HG02970 (cell line): ENCODE results near the gene PGM2.
A peak's percentile ranks its signal among the peaks of the same experiment; 100 is the strongest.

Experiments
- ATAC-seq: cut with Tn5 transposase; IDR thresholded peaks from one replicate; pipeline ENCODE4 v1.9.1; 2021; ENCODE audit warnings: mild to moderate bottlenecking, moderate library complexity, moderate number of reproducible peaks; ENCODE audit not compliant: unreplicated experiment, low FRiP score

The PGM2 gene

DNA sequence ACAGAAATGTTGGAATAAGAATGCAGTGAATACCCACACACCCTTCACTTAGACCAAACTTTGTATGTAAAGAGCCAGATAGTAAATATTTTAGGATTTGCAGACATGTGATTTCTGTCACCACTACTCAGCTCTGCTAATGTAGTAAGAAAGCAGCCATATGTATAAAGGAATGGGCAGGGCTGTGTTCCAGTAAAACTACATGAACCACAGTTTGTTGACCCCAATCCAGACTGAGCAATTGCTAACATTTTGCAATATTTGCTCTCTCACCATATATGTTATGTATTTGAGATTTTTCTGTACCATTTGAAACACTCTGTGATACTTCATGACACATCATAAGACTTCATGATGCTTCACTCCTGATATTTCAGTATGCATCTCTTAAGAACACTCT lies 32.4 kb downstream of the PGM2 start:
- no peak for ATAC-seq

DNA sequence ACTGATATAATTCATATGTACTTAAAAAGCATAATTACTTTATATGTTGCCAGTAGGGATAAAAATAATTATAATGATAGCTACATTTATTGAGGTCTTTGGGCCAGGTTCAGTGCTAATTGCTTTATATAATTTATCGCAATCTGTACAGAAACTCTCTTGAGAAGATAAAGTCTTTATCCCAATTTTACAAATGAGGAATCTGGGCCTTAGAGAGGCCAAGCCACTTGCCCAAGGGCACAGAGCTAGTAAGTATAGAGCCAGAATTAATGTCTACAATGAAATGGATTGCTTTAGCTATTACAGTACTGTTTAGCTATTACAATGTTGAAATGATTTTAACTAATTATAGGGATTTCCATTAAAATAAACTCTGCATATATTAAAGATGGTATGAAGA lies 33.8 kb downstream of the PGM2 start:
- no peak for ATAC-seq

DNA sequence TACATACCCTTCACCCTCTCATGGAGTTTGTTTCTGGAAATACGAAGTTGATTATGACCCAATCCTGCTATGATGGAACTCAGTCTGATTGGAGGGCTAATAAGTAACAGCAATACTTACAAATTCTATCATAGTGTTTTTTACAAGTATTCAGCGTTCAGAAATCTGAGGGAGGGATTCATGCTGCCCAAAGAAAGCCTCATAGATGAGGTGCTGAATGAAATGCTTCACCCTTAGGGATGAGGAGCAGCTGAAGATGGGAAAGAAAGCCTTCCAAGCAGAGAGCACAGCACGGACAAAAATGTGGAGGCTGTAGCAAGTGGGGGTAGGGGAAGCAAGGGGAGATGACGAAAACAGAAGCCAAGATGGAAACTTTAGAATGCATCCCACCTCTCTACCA lies 36.5 kb downstream of the PGM2 start:
- ATAC-seq: no peak

DNA sequence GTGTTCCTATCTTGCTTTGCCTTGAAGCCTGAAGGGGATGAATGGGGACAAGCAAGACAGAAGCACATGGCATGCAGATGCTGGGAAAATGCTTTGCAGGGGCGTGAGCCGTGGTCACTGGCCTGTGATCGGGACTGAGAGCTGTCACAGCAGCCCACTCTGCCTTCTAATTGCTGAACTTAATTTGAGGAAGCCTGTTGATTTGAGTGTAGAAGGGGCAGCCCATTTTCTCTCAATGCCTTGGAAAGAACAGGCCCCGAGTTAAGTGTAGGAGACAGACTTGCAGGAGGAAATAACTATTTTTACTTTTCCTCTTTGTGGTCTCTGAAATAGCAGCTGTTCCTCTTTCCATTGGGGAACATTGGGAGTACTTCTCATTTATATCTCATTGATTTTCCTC lies 38.3 kb downstream of the PGM2 start:
- no peak for ATAC-seq

DNA sequence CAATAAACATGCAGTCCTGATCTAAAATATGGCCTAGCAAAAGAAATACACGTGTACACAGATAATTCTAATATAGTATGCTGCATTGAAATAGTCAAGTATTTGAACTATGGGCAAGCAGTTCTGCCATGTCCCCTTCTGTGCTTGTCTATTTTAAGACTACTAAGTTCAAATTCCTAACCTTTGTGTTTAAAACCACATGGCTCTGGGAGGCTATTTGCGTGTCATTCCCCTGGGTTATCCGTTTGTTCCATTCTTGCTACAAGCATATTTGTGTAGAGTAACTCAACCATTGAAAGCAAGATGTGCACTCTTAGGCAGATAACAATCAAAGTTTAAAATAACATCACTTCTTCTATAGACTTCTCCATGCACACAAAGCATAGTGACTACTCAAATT lies 39.0 kb downstream of the PGM2 start:
- ATAC-seq: no peak

DNA sequence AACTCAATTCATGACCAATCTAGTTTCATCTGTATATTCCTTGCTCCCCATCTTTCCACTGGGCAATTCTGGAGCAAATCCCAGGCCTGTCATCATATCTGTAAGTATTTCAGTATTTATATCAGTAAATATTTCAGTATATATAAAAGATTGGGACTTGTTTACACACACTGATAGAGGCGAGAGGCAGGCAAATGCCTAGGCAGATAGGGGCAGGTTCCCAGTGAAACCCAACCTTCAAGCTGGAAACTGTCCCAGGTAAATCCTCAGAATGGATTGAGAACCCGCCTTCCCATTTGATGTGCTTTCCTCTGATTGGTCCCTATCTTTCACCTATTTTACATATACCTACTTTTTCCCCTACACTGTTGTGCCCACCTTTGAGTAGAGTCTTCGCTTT lies 40.6 kb downstream of the PGM2 start:
- ATAC-seq: no peak

DNA sequence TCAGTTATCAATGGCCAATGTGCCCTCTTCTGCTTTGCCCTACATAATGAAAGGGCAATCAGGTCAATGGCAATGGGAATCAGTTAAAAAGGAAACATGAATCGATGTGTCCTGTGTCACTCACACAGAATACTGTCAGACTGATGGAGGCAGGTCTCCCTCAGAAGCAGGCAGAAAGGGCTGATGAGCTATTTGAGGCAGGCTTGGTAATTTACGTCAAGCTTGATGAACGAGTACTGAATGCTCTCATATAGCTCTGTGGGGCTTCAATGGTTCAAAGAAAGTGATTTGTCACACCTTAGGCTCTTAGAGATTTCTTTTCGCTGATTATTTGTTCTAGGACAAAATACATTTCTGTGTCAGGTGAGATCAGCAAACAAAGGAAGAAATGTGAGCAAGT lies 41.8 kb downstream of the PGM2 start:
- no peak for ATAC-seq

DNA sequence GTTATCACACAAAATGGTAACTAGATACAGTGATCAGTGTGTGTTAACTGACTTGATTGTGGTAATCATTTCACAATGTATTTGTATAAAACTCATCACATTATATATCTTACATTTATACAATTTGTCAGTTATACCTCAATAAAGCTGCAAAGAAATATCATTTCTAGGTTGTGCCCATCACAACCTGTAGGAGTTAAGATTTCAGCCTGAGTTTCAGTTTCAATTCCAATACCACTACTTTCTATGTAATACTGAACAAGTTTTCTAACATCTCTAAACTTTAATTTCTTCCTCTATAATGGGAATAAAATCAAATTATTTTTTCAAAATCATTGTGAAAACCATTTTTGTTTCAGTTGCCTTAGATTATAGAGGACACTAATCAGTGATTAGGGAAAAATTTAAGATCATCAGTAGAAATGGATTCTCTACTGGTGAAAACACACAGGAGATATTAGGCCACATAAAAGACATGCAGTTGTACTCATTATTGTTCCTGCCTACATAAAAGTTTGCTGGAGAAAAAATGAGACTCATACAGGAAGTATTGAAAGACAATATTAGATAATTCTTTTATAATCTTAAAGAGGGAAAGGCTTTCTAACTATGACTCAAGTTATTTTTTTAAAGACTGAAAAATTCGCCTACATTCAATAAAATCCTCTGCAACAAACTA lies 46.0 kb downstream of the PGM2 start:
- ATAC-seq: no peak

DNA sequence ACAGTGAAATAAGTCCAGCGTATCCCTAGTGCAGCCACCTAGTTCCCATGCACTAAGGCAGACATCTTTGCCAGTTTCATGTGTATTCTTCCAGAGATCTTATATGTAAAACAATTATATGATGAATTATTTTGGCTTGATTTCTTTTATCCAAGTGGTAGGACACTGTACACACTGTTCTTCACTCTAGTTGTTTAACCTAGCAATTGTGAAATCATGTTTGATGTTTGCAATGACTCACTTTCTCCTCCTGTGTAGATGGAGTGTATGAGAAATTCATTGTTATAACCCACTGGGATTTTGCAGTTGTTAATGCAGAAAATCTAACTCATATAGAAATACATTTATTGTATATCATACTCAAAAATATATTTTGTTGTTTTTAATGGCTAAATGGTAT lies 46.9 kb downstream of the PGM2 start:
- ATAC-seq: no peak

DNA sequence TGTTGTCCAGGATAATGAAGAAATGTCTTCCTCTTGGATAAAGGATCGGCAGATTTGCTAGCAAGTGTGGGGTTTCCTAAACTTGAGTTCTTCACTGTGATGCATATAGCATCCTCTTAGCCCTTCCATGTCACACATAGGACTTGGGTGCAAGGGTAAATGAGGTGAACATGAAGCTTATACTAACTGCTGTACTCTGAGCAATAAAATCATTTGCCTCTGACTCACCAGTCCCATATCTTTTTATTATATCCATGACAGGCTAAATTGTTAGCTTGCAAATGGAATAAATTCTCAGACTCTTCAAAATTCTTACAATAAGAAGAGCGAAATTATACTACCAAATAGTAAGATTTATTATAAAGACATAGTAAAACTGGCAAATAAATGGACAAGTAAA lies 49.7 kb downstream of the PGM2 start:
- no peak for ATAC-seq

DNA sequence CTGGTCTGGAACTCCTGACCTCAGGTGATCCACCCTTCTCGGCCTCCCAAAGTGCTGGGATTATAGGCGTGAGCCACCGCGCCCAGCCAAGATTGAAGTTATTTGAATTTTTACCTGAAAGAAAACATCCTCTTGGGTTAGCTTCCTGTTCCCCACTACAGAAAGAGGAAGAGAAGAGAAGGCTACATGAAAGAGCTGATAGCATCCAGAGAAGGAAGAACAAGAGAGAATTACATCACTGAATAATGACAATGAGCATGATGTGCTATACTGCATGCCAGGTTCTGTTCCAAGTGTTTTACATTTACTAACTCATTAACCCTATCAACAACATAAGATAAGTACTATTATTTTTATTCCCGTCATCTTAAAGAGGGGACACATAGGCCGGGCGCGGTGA lies 52.9 kb downstream of the PGM2 start:
- no peak for ATAC-seq

DNA sequence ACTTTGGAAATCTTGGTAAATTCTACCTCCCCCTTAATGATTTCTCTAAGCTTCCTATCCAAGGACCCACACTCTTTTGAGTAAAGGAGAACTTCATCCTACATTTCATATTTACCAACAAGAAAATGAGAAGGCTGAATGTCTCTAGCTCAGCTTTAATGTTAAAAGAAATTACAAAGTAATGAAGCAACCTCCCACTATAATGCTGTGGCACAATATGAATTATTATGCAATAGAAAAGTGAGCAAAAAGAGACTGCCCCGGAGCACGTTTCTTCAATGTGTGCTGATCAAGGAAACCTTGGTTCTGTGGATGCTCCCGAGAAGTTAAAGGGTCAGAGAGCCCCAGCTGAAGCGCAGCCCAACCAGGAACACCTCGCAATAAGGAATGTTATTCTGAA lies 55.3 kb downstream of the PGM2 start:
- ATAC-seq: no peak

DNA sequence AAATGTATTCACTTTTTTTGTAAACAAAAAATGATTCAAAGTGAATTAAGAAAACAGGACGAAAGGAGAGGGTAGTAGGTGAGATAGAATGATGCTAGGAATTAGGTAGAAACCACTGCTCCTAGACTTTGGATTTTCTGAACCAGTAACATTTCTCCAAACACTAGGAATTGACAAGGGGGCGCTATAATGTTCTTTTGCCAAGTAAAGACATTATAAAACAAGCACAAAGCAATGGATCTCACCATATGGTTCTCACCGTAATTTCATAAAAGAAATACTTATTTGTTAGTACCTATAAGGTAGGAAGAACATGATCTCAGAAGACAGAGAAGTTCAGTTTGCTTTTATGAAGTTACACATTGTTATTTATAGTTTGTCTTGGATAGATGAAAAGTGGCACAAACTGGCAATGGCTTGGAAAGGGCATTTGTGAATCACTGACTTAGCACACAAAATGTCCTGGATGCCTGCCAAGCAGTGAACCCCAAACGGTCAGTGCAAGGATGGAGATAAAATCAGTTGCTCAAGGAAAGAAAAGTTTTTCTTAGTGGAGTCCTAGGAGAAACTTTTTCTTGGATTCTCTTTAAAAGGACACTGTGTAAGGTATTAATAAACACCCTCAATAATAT lies 56.3 kb downstream of the PGM2 start:
- ATAC-seq: no peak

DNA sequence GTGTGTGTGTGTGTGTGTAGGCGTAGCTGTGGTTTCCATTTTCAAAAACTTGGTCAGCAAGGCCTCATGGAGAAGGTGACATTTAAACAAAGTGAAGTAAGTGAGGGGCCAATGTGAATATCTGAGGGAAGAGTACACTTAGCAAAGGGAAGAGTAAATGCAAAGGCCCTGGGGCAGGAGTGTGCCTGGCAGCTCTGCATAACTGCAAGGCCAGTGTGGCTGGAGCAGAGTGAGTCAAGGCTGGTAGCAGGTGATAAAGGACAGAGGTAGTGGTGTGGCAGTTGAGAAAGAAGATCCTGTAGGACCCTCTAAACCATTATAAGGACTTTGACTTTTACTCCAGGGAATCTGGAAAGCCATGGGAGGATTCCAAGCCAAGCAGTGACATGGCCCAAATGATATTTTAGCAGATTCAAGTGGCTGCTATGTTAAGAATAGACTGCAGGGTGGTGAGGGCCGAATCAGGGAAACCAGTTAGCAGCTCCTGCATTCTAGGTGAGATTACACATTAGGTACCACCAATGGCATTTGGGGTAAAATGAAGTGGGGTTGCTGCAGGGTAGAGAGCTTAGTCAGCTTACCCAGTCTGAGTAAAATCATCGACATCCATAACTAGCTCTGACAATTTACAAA lies 58.5 kb downstream of the PGM2 start:
- ATAC-seq: no peak

DNA sequence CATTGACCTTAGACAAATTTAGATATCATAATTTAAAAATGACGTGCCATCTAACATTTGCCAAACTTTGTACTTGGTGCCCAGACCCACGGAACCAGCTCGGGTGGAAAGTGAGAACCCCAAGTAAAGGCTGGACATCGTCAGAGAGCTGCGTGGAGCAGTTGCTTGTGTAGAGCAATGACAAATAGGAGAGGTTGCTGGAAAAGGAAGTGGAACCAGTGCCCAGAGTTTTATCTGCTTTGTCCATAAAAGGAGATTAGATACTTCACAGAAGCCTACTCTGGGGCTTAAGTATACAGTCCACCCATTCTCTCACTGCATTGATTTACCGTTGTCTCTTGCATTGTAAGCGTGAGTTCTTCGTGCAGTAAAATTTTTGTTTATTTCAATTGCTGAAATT lies 59.0 kb downstream of the PGM2 start:
- no peak for ATAC-seq

DNA sequence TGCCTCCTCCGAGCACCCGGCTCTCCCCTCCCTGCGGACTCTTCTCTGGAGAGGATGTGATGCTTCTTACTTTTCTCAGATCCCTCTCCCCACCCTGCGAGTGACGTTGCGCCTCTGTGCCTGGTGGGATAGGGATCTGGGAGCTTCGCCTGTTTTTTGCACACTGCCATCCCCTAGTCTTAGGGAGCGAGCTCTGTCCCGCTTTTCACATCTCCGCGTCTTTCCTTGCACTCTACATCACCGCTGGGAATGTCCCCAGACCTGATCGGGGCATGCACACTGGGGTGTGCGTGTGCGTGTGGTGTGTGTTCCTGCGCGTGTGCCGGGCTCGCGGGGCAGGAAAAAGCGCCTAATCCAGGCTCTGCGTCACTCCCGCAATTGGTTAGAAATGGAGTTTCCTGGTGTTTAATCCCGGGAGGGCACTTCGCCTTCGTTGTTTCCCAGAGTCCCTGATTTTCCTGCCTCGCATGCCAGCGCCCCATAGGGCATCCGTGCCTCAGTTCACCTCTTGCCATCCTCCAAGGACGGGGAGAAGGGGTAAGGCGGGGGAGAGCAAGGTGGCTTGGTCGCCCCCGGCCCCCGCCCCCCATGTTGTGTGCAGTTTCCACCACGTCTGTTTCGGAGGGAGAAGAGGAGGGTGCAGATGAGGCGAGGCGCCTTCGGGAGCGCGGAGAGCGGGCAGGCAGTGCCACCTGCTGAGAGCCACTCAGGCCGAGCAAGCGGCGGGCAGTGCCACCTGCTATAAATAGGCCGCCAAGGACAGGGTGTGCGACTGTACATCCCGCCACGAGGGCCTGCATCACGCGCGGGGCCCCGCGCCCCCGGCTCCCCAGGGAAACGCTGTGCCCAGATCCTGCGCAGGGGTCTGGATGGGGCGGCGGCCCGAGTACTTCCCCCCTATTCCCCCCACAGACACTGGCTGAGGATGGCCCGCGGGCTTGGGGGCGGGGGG lies 63.6 kb downstream of the PGM2 start:
- no peak for ATAC-seq

DNA sequence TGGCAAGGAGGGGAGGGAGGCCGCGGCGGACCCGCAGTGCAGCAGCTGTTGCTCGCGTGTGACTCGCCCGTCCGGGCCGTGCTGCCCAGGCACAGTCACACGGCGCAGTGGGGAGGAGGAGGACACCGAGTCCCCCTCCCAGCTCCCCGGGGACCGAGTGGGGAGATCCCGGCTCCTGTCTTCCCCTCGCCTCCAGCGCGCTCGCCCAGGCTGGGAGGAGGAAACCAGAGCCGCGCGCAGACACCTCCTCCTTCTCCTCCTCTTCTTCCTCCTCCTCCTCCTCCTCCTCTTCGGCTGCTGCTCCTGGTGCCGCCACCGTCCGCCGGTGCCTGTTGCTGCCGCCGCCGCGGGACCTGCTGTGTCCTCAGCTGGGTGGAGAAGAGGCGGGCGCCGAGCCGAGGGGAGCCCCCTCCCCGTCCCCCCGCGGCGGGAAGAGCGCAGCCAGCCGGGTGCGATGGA lies 64.3 kb downstream of the PGM2 start, which contains the start of gene TBC1D1:
TSS of gene TBC1D1 (plus strand) at position 284 of the 459 bp plus-strand sequence. CDS start 11,012 bp downstream, outside the sequence.
- peak; percentile 27 for ATAC-seq

DNA sequence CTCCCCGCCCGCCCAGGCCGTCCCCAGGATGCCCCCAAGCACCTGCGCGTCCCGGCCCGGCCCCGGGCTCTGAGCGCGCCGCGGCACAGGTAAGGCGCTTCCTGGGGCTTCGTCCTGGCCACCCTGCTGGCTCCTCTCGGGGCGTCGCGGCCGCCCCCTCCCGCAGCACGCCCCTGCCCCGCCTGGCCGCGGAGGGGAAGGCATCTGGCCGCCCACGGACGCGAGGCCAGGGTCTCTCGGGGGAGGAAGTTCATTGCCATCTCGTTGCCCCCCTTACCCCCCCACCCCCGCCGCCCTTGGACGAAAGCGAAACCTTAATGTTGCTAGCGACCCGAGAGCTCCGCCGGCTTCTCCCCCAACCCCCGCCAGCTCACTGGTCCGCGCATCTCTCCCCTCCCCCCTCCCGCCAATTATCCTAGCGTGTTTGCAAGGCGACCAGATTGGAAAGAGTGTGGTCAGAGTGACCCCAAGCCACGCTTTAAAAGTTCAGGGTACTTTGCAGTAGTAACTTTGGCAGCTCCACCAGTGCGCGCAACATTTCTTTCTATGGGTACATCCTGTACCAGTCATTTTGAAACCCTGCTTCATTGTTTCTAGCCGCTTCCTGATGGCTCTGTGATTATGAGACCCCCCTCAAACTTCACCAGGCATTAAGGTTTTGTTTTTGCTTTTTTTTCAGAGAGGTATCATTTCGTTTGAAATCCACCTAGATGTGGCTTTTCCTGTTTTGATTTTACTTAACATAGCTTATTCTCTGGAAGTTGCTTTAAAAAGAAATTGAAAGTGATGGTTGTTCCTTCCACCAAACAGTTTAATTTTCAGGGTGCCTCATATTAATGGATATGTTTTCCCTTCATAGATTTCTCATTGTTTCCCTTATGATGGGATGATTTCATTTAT lies 65.0 kb downstream of the PGM2 start:
- ATAC-seq: peak; percentile 43

DNA sequence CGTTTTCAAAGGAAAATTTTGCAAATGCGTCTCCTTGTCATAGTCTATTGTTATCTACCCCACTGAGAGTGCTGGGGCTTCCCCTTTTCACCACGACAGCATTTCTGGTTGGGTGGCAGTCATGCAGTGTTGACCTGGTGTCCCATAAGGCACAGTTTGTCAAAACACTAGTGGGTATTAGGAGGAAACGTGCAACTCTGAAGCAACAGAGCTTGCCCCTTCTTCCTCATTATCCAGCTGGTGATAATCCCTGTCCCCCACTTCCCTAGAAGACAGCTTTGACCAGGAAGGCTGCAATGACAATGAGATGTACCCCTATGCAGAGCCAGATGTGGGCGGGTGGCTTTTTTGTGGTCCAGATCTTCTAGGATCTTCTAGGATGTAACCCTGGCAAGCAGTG lies 66.2 kb downstream of the PGM2 start:
- ATAC-seq: no peak

DNA sequence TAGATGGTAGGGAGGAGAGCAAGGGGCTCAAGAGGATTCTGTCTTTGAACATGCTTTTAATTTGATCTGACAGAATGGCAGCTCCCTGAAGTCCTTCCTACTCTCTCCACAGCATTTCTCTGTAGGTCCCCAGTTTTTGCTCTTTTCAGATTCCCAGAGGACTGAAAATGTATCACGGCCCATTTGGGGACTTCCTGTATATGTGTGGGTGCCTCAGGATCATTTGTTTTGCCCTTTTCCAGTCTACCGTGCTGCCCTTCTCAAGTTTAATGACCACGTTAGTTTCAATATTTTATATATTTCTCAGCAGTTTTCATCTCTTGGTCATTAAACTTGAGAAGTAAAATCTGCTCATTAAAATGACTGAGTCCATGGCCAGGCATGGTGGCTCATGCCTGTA lies 66.7 kb downstream of the PGM2 start:
- ATAC-seq: no peak
